ENCODE results near the gene SH2B2.
A peak's percentile ranks its signal among the peaks of the same experiment; 100 is the strongest.
"Not testable (repeated sequence)": the region's sequence is repeated elsewhere in the genome, so short reads cannot be mapped to it uniquely, and the experiment has no call there.

Gene SH2B2

DNA sequence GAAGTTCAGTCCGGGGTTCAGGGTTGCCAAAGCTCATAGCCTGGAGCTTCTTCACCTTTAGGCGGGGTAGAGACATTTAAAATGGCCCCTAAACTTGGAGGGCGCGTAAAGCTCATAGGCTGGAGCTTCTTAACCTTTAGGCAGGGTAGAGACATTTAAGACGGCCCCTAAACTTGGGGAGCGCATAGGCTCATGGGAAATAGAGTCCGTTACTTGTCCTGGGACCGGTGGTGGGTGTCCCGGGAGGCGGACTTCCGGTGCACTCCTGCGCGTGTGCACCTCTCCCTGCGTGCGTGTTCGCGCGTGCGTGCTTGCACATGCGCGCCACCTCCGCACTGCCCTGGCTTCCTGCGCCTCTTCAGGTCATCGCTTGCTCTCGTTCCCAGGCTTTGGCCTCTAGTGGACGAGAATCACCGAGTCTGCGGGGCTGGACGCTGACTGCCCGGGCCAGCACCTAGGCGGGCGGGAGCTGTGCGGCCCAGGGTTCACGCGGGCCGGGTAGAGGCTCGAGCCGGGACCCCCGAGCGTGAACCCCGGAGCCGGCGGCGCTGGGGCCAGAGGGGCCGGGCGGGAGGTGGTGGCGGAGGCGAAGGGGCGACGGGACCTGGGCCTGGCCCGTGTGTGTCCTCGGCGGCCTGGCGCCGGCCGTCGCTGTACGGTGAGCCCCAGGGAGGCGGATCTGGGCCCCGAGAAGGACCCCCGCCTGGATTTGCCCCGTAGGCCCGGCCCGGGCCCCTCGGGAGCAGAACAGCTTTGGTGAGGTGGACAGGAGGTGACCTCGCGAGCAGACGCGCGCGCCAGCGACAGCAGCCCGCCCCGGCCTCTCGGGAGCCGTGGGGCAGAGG lies 77.1 kb downstream of the SH2B2 start:
- H3K27ac ChIP-seq, result peak overlapping the region; percentile 89
- TF ChIP-seq, protein P1, sequence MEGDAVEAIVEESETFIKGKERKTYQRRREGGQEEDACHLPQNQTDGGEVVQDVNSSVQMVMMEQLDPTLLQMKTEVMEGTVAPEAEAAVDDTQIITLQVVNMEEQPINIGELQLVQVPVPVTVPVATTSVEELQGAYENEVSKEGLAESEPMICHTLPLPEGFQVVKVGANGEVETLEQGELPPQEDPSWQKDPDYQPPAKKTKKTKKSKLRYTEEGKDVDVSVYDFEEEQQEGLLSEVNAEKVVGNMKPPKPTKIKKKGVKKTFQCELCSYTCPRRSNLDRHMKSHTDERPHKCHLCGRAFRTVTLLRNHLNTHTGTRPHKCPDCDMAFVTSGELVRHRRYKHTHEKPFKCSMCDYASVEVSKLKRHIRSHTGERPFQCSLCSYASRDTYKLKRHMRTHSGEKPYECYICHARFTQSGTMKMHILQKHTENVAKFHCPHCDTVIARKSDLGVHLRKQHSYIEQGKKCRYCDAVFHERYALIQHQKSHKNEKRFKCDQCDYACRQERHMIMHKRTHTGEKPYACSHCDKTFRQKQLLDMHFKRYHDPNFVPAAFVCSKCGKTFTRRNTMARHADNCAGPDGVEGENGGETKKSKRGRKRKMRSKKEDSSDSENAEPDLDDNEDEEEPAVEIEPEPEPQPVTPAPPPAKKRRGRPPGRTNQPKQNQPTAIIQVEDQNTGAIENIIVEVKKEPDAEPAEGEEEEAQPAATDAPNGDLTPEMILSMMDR (conservative IDR thresholded peaks at IDR 0.05), result peak; percentile 27; the same call in 1 of the 2 replicates

DNA sequence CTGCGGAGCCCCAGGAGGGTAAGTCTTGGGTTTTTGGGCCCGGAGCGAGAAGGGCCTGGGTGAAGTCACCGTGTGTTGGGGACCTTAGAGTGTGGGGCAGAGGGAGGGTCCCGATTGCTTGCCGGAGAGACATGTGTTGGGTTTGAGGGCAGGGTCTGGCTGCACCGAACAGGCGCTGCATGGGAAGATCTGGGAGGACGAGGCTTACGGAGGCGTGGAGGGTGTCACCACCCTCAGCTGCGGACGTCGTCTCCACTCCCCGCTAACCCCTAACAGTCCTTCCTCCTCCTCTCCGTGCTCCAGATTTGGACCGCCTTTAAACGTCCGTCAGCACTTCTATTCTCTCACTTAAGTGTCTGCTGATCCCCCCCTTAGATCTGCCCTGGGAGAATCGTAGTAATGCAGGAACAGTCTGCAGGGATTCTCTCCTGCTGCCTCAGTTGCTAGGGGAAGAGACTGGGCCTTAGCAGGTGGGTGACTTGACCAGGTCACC lies 77.8 kb downstream of the SH2B2 start:
- H3K27ac ChIP-seq, result peak overlapping the region; percentile 89

DNA sequence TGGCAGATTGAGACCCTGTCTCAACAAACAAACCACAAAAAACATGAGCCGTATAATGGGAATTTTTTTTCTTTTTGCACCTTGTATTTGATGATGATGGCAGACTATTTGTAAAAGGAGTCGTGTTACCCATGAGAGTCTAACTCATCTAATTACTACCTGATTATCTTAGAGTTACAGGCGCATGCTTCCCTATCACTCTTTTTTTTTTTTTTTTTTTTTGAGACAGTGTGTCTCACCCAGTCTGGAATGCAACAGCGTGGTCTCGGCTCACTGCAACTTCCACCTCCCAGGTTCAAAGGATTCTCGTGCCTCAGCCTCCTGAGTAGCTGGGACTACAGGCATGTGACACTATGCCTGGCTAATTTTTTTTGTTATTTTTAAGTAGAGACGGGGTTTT lies 78.7 kb downstream of the SH2B2 start:
- not testable (repeated sequence) for H3K27ac ChIP-seq

DNA sequence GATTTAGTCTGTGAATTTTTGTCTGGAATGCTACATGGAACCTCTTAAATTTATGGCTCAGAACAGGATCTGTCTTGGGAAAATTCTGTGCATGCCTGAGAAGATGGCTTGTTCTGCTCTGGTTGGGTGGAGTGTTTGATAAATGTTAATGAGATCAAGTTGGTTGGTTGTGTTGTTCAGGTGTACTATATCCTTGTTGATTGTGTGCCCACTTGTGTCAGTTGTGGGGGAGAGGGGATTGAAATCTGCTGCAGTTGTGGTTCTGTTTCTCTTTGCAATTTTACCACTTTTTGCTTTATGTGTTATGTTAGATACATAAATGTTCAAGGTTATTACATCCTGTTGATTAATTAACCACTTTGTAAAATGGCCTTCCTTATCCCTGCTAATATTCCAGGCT lies 83.4 kb downstream of the SH2B2 start:
- not testable (repeated sequence) for H3K27ac ChIP-seq

All from VCaP (cell line).